ENCODE data around the gene TNF. TPM values are rescaled to one million over a fixed set of nuclear protein-coding genes. Genes with fewer than 3 reads are reported as not detected.

Gene TNF
- total and polyA plus RNA-seq, 12 donors: 0.22 to 3.2 (median 1.0) TPM; not detected in 1

GRCh38 chr6:31535538-31536324 lies 39.6 kb upstream of the TNF start:
- H3K9me3 ChIP-seq (replicated peaks in 1 of 3): no peaks in the 10 kb centered on the region
- no peak for TF ChIP-seq CTCF (IDR thresholded peaks at IDR 0.05)
- TF ChIP-seq POLR2A (IDR thresholded peaks at IDR 0.05): no peak
- no peak overlapping the region for H3K27ac ChIP-seq
- H3K4me1 ChIP-seq (replicated peaks in 1 of 2): peaks cover 15 to 37% of the 10 kb centered on the region in 2 donors
- no peaks in the 10 kb centered on the region for H3K27me3 ChIP-seq
- intact Hi-C loops (cut with DNase I): loop anchor here (5.0 kb wide), 1 partner anchor 38 kb away; the partner anchor contains the start of gene MICB (in 2 of the 2)
- WGBS, 4 donors: 16 to 24% (median 21%) methylated on average over 2 of the region's 2 CpGs
- no peak for DNase-seq
- H3K36me3 ChIP-seq (replicated peaks in 1 of 2): peaks cover 0 to 95% of the 10 kb centered on the region in 2 donors
- H3K4me3 ChIP-seq: no peak overlapping the region

- Histone ChIP-seq H3K9me3 (replicated peaks in 1 of 3) (no peaks in the 10 kb centered on the region), H3K4me3 (no peak overlapping the region), H3K27me3 (no peaks in the 10 kb centered on the region), H3K4me1 (replicated peaks in 1 of 2) (peaks cover 20 to 45% of the 10 kb centered on the region in 2 donors), H3K27ac (peak overlapping the region in 1 of 5 donors; percentile 1), H3K36me3 (replicated peaks in 1 of 2) (peaks cover 0 to 64% of the 10 kb centered on the region in 2 donors)
- TF ChIP-seq CTCF (IDR thresholded peaks at IDR 0.05): no peak
- intact Hi-C loops (cut with DNase I): loop anchor here (5.0 kb wide), 1 partner anchor 42 kb away; the partner anchor contains the start of gene MICB (in 2 of the 2)
- 47 to 51% (median 49%) methylated on average over 6 of the region's 6 CpGs for WGBS, 4 donors
- DNase-seq: peak in 1 of 7 donors; percentile 48
These were observed 36.5 kb upstream of the TNF start for GRCh38 chr6:31538805-31539400.

- DNase-seq: no peak
- no peaks in the 10 kb centered on the region for H3K9me3 ChIP-seq (replicated peaks in 1 of 3)
- no peaks in the 10 kb centered on the region for H3K27me3 ChIP-seq
- peaks cover 0 to 47% of the 10 kb centered on the region in 2 donors for H3K36me3 ChIP-seq (replicated peaks in 1 of 2)
- intact Hi-C loops (cut with DNase I): no loop called here
- peaks cover 20 to 45% of the 10 kb centered on the region in 2 donors for H3K4me1 ChIP-seq (replicated peaks in 1 of 2)
- 11 to 16% (median 15%) methylated on average over 4 of the region's 4 CpGs for WGBS, 4 donors
- H3K27ac ChIP-seq: peak overlapping the region in 3 of 5 donors; percentile 94 to 98 (median 96)
- TF ChIP-seq CTCF (IDR thresholded peaks at IDR 0.05): no peak
- TF ChIP-seq POLR2A (IDR thresholded peaks at IDR 0.05): no peak
- H3K4me3 ChIP-seq: peak overlapping the region in 3 of 4 donors; percentile 44 to 86 (median 78)
These were observed 34.7 kb upstream of the TNF start for GRCh38 chr6:31540640-31541039.

DNA sequence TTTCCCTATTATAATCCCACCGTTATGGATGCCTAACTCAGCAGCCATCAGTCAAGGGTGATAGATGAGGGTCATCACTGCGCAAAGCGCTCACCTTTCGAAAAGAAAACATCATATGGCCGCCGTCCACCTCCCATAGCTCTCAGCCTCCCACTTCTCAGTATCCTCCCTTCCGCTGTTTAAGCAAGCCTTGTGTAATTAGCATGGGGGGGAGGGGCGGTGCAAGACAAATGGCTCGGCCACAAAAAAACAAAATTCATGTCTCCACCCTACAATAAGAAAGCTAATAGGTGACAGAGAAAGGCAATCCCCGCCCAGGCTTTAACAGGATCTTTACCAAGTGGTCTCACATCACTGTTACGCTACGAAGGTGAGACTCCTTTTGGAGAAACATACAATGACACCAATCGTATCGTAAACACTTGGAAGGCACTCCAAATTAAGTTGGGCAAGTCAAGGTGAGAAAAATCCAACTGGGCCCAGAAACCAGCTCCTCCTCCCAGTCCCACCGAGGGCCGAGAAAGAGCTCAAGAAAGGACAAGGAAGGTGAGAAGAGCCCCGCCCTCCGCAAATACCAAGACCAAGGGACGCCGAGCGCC lies 34.2 kb upstream of the TNF start:
- intact Hi-C loops (cut with DNase I): no loop called here
- TF ChIP-seq CTCF (IDR thresholded peaks at IDR 0.05) (no peak), POLR2A (IDR thresholded peaks at IDR 0.05) (no peak)

More for the DNA sequence above, 34.2 kb upstream of the TNF start:
- H3K4me1 ChIP-seq (replicated peaks in 1 of 2): peaks cover 20 to 47% of the 10 kb centered on the region in 2 donors
- no peaks in the 10 kb centered on the region for H3K9me3 ChIP-seq (replicated peaks in 1 of 3)
- H3K4me3 ChIP-seq: peak overlapping the region; percentile 44 to 86 (median 81)
- peak overlapping the region; percentile 78 to 98 (median 94) for H3K27ac ChIP-seq
- DNase-seq: peak in 6 of 7 donors; percentile 53 to 78 (median 62)
- 0 to 1% (median 0%) methylated on average over 17 to 21 of the region's 21 CpGs for WGBS, 4 donors
- H3K27me3 ChIP-seq: no peaks in the 10 kb centered on the region
- H3K36me3 ChIP-seq (replicated peaks in 1 of 2): peaks cover 0 to 42% of the 10 kb centered on the region in 2 donors
